ENCODE data around the gene ATP8A2. TPM values are rescaled to one million over a fixed set of nuclear protein-coding genes. Genes with fewer than 3 reads are reported as not detected.

Gene ATP8A2
- total and polyA plus RNA-seq, 10 of the 15 experiments (the other 5 are each of a cell fraction or from before 2014, with no cell fraction given), result 0.01 to 0.04 (median 0.04) TPM; not detected in 7

GRCh38 chr13:25345576-25345975, 26.2 kb upstream of the ATP8A2 start:
- Histone ChIP-seq H3K4me3 (no peak overlapping the region), H3K79me2 (ENCODE audit: control insufficient read depth, insufficient read depth, low read length) (no peaks in the 10 kb centered on the region), H3K36me3 (ENCODE audit: control insufficient read depth in 2 of 2, insufficient read depth in 2 of 2, low read length in 1 of 2) (no peaks in the 10 kb centered on the region; a peak in 2 of 4 replicates), H3K27me3 (replicated peaks in 1 of 2; ENCODE audit: control insufficient read depth in 2 of 2, insufficient read depth in 2 of 2, low read length in 1 of 2) (no peaks in the 10 kb centered on the region), H3K27ac (ENCODE audit: control insufficient read depth, insufficient read depth) (no peak overlapping the region), H3K4me1 (ENCODE audit: control insufficient read depth, insufficient read depth, low read length) (no peaks in the 10 kb centered on the region), H3K4me2 (ENCODE audit: control insufficient read depth, insufficient read depth) (no peak overlapping the region), H3K9ac (ENCODE audit: control insufficient read depth, insufficient read depth, low read length) (no peak overlapping the region), H3K9me3 (replicated peaks; ENCODE audit: control insufficient read depth, insufficient read depth, low read length) (no peaks in the 10 kb centered on the region), H4K20me1 (ENCODE audit: control insufficient read depth, insufficient read depth) (no peaks in the 10 kb centered on the region), H2AFZ (ENCODE audit: control insufficient read depth, low read depth, low read length) (no peak overlapping the region)
- CTCF ChIA-PET, result no interaction called here
- SMC1A ChIA-PET (ENCODE audit: uncharacterized antibody, unreplicated experiment), result no interaction called here
- POLR2A ChIA-PET, result no interaction called here
- 93% methylated on average over 2 of the region's 2 CpGs for WGBS (ENCODE audit: insufficient coverage, insufficient replicate concordance, low lambda C conversion rate, missing lambda C conversion rate)
- FAIRE-seq (no peak), DNase-seq (ENCODE audit: low read depth, low spot score) (no peak), ATAC-seq (no peak)
- TF ChIP-seq, protein P1, sequence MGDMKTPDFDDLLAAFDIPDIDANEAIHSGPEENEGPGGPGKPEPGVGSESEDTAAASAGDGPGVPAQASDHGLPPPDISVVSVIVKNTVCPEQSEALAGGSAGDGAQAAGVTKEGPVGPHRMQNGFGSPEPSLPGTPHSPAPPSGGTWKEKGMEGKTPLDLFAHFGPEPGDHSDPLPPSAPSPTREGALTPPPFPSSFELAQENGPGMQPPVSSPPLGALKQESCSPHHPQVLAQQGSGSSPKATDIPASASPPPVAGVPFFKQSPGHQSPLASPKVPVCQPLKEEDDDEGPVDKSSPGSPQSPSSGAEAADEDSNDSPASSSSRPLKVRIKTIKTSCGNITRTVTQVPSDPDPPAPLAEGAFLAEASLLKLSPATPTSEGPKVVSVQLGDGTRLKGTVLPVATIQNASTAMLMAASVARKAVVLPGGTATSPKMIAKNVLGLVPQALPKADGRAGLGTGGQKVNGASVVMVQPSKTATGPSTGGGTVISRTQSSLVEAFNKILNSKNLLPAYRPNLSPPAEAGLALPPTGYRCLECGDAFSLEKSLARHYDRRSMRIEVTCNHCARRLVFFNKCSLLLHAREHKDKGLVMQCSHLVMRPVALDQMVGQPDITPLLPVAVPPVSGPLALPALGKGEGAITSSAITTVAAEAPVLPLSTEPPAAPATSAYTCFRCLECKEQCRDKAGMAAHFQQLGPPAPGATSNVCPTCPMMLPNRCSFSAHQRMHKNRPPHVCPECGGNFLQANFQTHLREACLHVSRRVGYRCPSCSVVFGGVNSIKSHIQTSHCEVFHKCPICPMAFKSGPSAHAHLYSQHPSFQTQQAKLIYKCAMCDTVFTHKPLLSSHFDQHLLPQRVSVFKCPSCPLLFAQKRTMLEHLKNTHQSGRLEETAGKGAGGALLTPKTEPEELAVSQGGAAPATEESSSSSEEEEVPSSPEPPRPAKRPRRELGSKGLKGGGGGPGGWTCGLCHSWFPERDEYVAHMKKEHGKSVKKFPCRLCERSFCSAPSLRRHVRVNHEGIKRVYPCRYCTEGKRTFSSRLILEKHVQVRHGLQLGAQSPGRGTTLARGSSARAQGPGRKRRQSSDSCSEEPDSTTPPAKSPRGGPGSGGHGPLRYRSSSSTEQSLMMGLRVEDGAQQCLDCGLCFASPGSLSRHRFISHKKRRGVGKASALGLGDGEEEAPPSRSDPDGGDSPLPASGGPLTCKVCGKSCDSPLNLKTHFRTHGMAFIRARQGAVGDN (IDR thresholded peaks at IDR 0.05), result no peak
- TF ChIP-seq ZBTB4 (CRISPR knock-in tag; IDR thresholded peaks at IDR 0.05), result no peak
- TF ChIP-seq CREM (IDR thresholded peaks at IDR 0.05; ENCODE audit: low read depth), result no peak
- TF ChIP-seq, protein P2, sequence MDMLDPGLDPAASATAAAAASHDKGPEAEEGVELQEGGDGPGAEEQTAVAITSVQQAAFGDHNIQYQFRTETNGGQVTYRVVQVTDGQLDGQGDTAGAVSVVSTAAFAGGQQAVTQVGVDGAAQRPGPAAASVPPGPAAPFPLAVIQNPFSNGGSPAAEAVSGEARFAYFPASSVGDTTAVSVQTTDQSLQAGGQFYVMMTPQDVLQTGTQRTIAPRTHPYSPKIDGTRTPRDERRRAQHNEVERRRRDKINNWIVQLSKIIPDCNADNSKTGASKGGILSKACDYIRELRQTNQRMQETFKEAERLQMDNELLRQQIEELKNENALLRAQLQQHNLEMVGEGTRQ (IDR thresholded peaks at IDR 0.05; ENCODE audit: borderline replicate concordance, low read depth, low read length), result no peak
- TF ChIP-seq MYC (IDR thresholded peaks at IDR 0.05; ENCODE audit: insufficient read depth, insufficient read length, insufficient replicate concordance, low read length, severe bottlenecking), result no peak
- TF ChIP-seq SMAD1 (IDR thresholded peaks at IDR 0.05; ENCODE audit: low read depth, partially characterized antibody), result no peak
- no peak for TF ChIP-seq TARDBP (IDR thresholded peaks at IDR 0.05; ENCODE audit: borderline replicate concordance)
- no peak for TF ChIP-seq HDAC2 (IDR thresholded peaks at IDR 0.05)
- in situ Hi-C loops (cut with MboI), result no loop called here
- RAD21 ChIA-PET (ENCODE audit: unreplicated experiment), result no interaction called here
- BruUV-seq (replicated peaks), result no TSS peak
- intact Hi-C loops (cut with micrococcal nuclease; ENCODE audit: unreplicated experiment), result no loop called here

Measured in GM12878 (cell line).